ENCODE results near the gene ATXN10. TPM values are rescaled to one million over a fixed set of nuclear protein-coding genes. Genes with fewer than 3 reads are reported as not detected.

Gene ATXN10
- total and polyA plus RNA-seq, 2 donors (not counting 1 experiment from before 2014, with no cell fraction given), result 52.3 to 95.5 TPM

- CTCF ChIA-PET, result interaction anchor here (0.7 kb wide), 1 partner anchor 1820 kb away, joined by 4 read pairs; no protein-coding TSS in a partner anchor
- Mint-ChIP-seq H3K4me3 (no peak overlapping the region), H3K27ac (no peak overlapping the region), H3K4me1 (no peaks in the 10 kb centered on the region), H3K9me3 (ENCODE audit: insufficient read depth) (no peaks in the 10 kb centered on the region), H3K27me3 (peaks cover 59% of the 10 kb centered on the region)
- no peaks in the 10 kb centered on the region for H4K20me1 ChIP-seq (ENCODE audit: control insufficient read depth, insufficient read depth, low read length, poor library complexity, severe bottlenecking)
- H3K27me3 ChIP-seq (replicated peaks in 1 of 4; ENCODE audit: control extremely low read depth in 1 of 4, control insufficient read depth in 3 of 4, insufficient read depth in 4 of 4, low read length in 3 of 4), result peaks cover 0 to under 1% (median 0%) of the 10 kb centered on the region in 4 experiments
- H2AFZ ChIP-seq (ENCODE audit: insufficient read depth, low read depth, low read length, poor library complexity, severe bottlenecking), result no peak overlapping the region
- H3K9me3 ChIP-seq (ENCODE audit: control extremely low read depth in 1 of 3, control insufficient read depth in 2 of 3, insufficient read depth in 1 of 3, low read length in 2 of 3), result no peaks in the 10 kb centered on the region
- H3K27ac ChIP-seq (ENCODE audit: low read length in 2 of 2), result no peak overlapping the region
- intact Hi-C loops (cut with micrococcal nuclease), result no loop called here
- H3K4me2 ChIP-seq (replicated peaks; ENCODE audit: low read depth, low read length, poor library complexity, severe bottlenecking), result no peak overlapping the region
- H3K9ac ChIP-seq (ENCODE audit: low read length), result no peak overlapping the region
- TF ChIP-seq EZH2 (IDR thresholded peaks at IDR 0.05; ENCODE audit: borderline replicate concordance, insufficient read depth, low read depth, low read length, poor library complexity, severe bottlenecking) (no peak), CTCF (IDR thresholded peaks at IDR 0.05) (no peak)
- no peaks in the 10 kb centered on the region for H3K36me3 ChIP-seq (replicated peaks in 1 of 2; ENCODE audit: control extremely low read depth in 1 of 2, control insufficient read depth in 1 of 2, extremely low read depth in 1 of 2, insufficient read depth in 2 of 2, low read length in 1 of 2)
- H3K4me3 ChIP-seq (ENCODE audit: control extremely low read depth in 1 of 5, extremely low read depth in 1 of 5, insufficient read depth in 1 of 5, low read depth in 2 of 5, low read length in 4 of 5), result no peak overlapping the region
- no peaks in the 10 kb centered on the region for H3K4me1 ChIP-seq (ENCODE audit: control insufficient read depth in 2 of 2, insufficient read depth in 2 of 2, low read length in 2 of 2)
- no peak for DNase-seq
- POLR2A ChIA-PET, result no interaction called here
- 98% methylated on average over 9 of the region's 11 CpGs for WGBS (ENCODE audit: insufficient coverage)
- ATAC-seq (ENCODE audit: low read depth), result no peak
- H3K79me2 ChIP-seq (ENCODE audit: control insufficient read depth, insufficient read depth, low read length), result no peaks in the 10 kb centered on the region
Measured at GRCh38 chr22:45651931-45652528, 19.6 kb upstream of the ATXN10 start.

- ChIA-PET POLR2A (no interaction called here), CTCF (interaction anchor here (1.1 to 1.4 kb wide), 2 partner anchors 9 to 177 kb away, joined by 3 read pairs; no protein-coding TSS in a partner anchor)
- no peak overlapping the region for H3K9ac ChIP-seq (ENCODE audit: low read length)
- no peak overlapping the region for H3K27ac ChIP-seq (ENCODE audit: low read length in 2 of 2)
- H3K4me3 ChIP-seq (ENCODE audit: control extremely low read depth in 1 of 5, extremely low read depth in 1 of 5, insufficient read depth in 1 of 5, low read depth in 2 of 5, low read length in 4 of 5), result no peak overlapping the region
- no peak overlapping the region for H3K4me3 Mint-ChIP-seq
- H3K27me3 ChIP-seq (replicated peaks in 1 of 4; ENCODE audit: control extremely low read depth in 1 of 4, control insufficient read depth in 3 of 4, insufficient read depth in 4 of 4, low read length in 3 of 4), result no peaks in the 10 kb centered on the region
- peaks cover 0 to 5% of the 10 kb centered on the region in 2 donors for H3K4me1 ChIP-seq (ENCODE audit: control insufficient read depth in 2 of 2, insufficient read depth in 2 of 2, low read length in 2 of 2)
- no peaks in the 10 kb centered on the region for H3K79me2 ChIP-seq (ENCODE audit: control insufficient read depth, insufficient read depth, low read length)
- TF ChIP-seq EZH2 (IDR thresholded peaks at IDR 0.05; ENCODE audit: borderline replicate concordance, insufficient read depth, low read depth, low read length, poor library complexity, severe bottlenecking) (no peak), CTCF (IDR thresholded peaks at IDR 0.05) (no peak)
- H3K9me3 ChIP-seq (ENCODE audit: control extremely low read depth in 1 of 3, control insufficient read depth in 2 of 3, insufficient read depth in 1 of 3, low read length in 2 of 3), result no peaks in the 10 kb centered on the region
- WGBS (ENCODE audit: insufficient coverage), result no CpG with 5 or more reads among the region's 2 CpGs
- peaks cover 23% of the 10 kb centered on the region for H3K27me3 Mint-ChIP-seq
- intact Hi-C loops (cut with micrococcal nuclease), result no loop called here
- no peak overlapping the region for H3K4me2 ChIP-seq (replicated peaks; ENCODE audit: low read depth, low read length, poor library complexity, severe bottlenecking)
- DNase-seq (no peak), ATAC-seq (ENCODE audit: low read depth) (no peak)
- H4K20me1 ChIP-seq (ENCODE audit: control insufficient read depth, insufficient read depth, low read length, poor library complexity, severe bottlenecking), result no peaks in the 10 kb centered on the region
- H3K27ac Mint-ChIP-seq, result no peak overlapping the region
- H3K9me3 Mint-ChIP-seq (ENCODE audit: insufficient read depth), result no peaks in the 10 kb centered on the region
- no peaks in the 10 kb centered on the region for H3K36me3 ChIP-seq (replicated peaks in 1 of 2; ENCODE audit: control extremely low read depth in 1 of 2, control insufficient read depth in 1 of 2, extremely low read depth in 1 of 2, insufficient read depth in 2 of 2, low read length in 1 of 2)
- no peak overlapping the region for H2AFZ ChIP-seq (ENCODE audit: insufficient read depth, low read depth, low read length, poor library complexity, severe bottlenecking)
- H3K4me1 Mint-ChIP-seq, result peaks cover 3% of the 10 kb centered on the region
Measured at GRCh38 chr22:45656577-45656976, 15.1 kb upstream of the ATXN10 start.
